SK-N-SH (cell line): ENCODE measurements around the gene GDPGP1. TPM values are rescaled to one million over a fixed set of nuclear protein-coding genes. Genes with fewer than 3 reads are reported as not detected.

ENCODE experiments used
- CTCF ChIA-PET: fragments of 300-600, 350-600 bp; formaldehyde crosslinking; extraction: SDS; loops from one replicate; lab custom pipeline; 2021; lab: Yijun Ruan, JAX
- POLR2A ChIA-PET: fragments of 350-600 bp; sonication (Branson Sonifier 250); formaldehyde crosslinking; extraction: SDS; loops from one replicate; lab custom pipeline; 2020; ENCODE audit warnings: antibody characterized with exemption, inconsistent platforms; lab: Yijun Ruan, JAX
- DNase-seq: peaks from one replicate; pipeline ENCODE4 v3.0.0; 2012
- H2AFZ ChIP-seq: fragments of 200-600 bp; sonication (generic); 2 replicates; pipeline ENCODE4 v1.8.1; 2016; ENCODE audit warnings: antibody characterized with exemption, mild to moderate bottlenecking, low read depth
- H3F3A ChIP-seq: fragments of 200-600 bp; sonication (generic); replicated peaks from 2 replicates; pipeline ENCODE3; 2016; ENCODE audit warnings: antibody characterized with exemption, mild to moderate bottlenecking; ENCODE audit not compliant: insufficient read depth
- H3K27ac ChIP-seq, 2 experiments: fragments of 200-500 bp in 1 of 2; fragments of 200-600 bp in 1 of 2; sonication (Bioruptor generic) in 1 of 2; sonication (generic), shearing (Covaris generic) in 1 of 2; 2 replicates each; pipeline versions ENCODE4 v1.5.1 to v1.6.1; 2014 to 2016; ENCODE audit warnings: low read depth in 2 of 2, inconsistent platforms in 1 of 2, low read length in 1 of 2, mild to moderate bottlenecking in 1 of 2, mixed read lengths in 1 of 2
- H3K27me3 ChIP-seq: fragments of 200-600 bp; sonication (generic), shearing (Covaris generic); 2 replicates; pipeline ENCODE4 v1.6.1; 2016; ENCODE audit warnings: mixed run types; ENCODE audit not compliant: insufficient read depth
- H3K36me3 ChIP-seq, 2 experiments: fragments of 200-500 bp in 1 of 2; fragments of 200-600 bp in 1 of 2; sonication (Bioruptor generic) in 1 of 2; sonication (generic) in 1 of 2; replicated peaks in 1 of 2; 2 replicates each; pipeline versions ENCODE3 to v1.5.1; 2014 to 2016; ENCODE audit warnings: low read length in 1 of 2, mild to moderate bottlenecking in 1 of 2; ENCODE audit not compliant: insufficient read depth in 2 of 2, control insufficient read depth in 1 of 2
- H3K4me1 ChIP-seq, 2 experiments: fragments of 200-500 bp in 1 of 2; fragments of 200-600 bp in 1 of 2; sonication (Bioruptor generic) in 1 of 2; sonication (generic), shearing (Covaris generic) in 1 of 2; 2 replicates each; pipeline versions ENCODE4 v1.5.1 to v1.6.1; 2014 to 2016; ENCODE audit warnings: low read depth in 1 of 2, low read length in 1 of 2, mixed run types in 1 of 2; ENCODE audit not compliant: insufficient read depth in 2 of 2, control insufficient read depth in 1 of 2
- H3K4me2 ChIP-seq: fragments of 200-600 bp; sonication (generic), shearing (Covaris generic); 2 replicates; pipeline ENCODE4 v1.6.1; 2017; ENCODE audit warnings: mixed run types
- H3K4me3 ChIP-seq, 2 experiments: fragments of 200-500 bp in 1 of 2; fragments of 200-600 bp in 1 of 2; sonication (Bioruptor generic) in 1 of 2; sonication (generic), shearing (Covaris generic) in 1 of 2; 2 replicates each; pipeline versions ENCODE4 v1.5.1 to v1.8.1; 2014 to 2016; ENCODE audit warnings: low read depth in 2 of 2, inconsistent platforms in 1 of 2, low read length in 1 of 2, mild to moderate bottlenecking in 1 of 2, mixed read lengths in 1 of 2, moderate library complexity in 1 of 2
- H3K79me2 ChIP-seq: fragments of 200-600 bp; sonication (generic); 2 replicates; pipeline ENCODE4 v1.8.1; 2017; ENCODE audit warnings: mild to moderate bottlenecking; ENCODE audit not compliant: insufficient read depth
- H3K9ac ChIP-seq: fragments of 200-600 bp; sonication (generic); 2 replicates; pipeline ENCODE4 v1.6.1; 2017; ENCODE audit warnings: mixed run types
- H3K9me2 ChIP-seq: fragments of 200-600 bp; sonication (generic); 2 replicates; pipeline ENCODE4 v1.6.1; 2017; ENCODE audit warnings: mixed run types
- H3K9me3 ChIP-seq: fragments of 200-600 bp; sonication (generic); 2 replicates; pipeline ENCODE4 v1.6.1; 2017; ENCODE audit warnings: mixed run types, mild to moderate bottlenecking, moderate library complexity
- H4K20me1 ChIP-seq: fragments of 200-600 bp; sonication (generic); 2 replicates; pipeline ENCODE4 v1.6.1; 2017; ENCODE audit warnings: mild to moderate bottlenecking, mixed run types; ENCODE audit not compliant: insufficient read depth
- ELF1 ChIP-seq: IDR thresholded peaks from 2 replicates; pipeline ENCODE4 v1.4.0; 2012
- EP300 ChIP-seq, 2 experiments: IDR thresholded peaks; 2 replicates each; pipeline versions ENCODE4 v1.4.0 to v1.6.1; 2012; ENCODE audit warnings: borderline replicate concordance in 1 of 2, low read depth in 1 of 2, low read length in 1 of 2
- EZH2phosphoT487 ChIP-seq: fragments of 200-600 bp; sonication (generic); IDR thresholded peaks from 2 replicates; pipeline ENCODE4 v1.6.1; 2017; ENCODE audit warnings: low read depth, mixed run types, mild to moderate bottlenecking, antibody characterized with exemption, moderate library complexity, borderline replicate concordance
- FOSL2 ChIP-seq: IDR thresholded peaks from 2 replicates; pipeline ENCODE4 v1.4.0; 2012; ENCODE audit warnings: low read depth, mild to moderate bottlenecking, moderate library complexity, borderline replicate concordance
- FOXJ3 ChIP-seq: sonication (generic); formaldehyde crosslinking; IDR thresholded peaks from 2 replicates; pipeline ENCODE4 v1.5.1; 2020; ENCODE audit warnings: mild to moderate bottlenecking, missing genetic modification reagents
- FOXM1 ChIP-seq: IDR thresholded peaks from 2 replicates; pipeline ENCODE4 v1.4.0; 2012; ENCODE audit warnings: low read depth, mild to moderate bottlenecking
- GABPA ChIP-seq: IDR thresholded peaks from 2 replicates; pipeline ENCODE4 v1.4.0; 2012; ENCODE audit warnings: low read depth, mild to moderate bottlenecking
- IRF3 ChIP-seq: fragments of 150-350 bp; IDR thresholded peaks from 2 replicates; pipeline ENCODE4 v1.6.1; 2016; ENCODE audit warnings: mild to moderate bottlenecking, low read depth, low read length
- MEF2A ChIP-seq: IDR thresholded peaks from 2 replicates; pipeline ENCODE4 v1.4.0; 2012; ENCODE audit warnings: low read depth, borderline replicate concordance
- MXI1 ChIP-seq: IDR thresholded peaks from 2 replicates; pipeline ENCODE4 v1.6.1; 2012; ENCODE audit warnings: mild to moderate bottlenecking, low read depth, low read length, improper control_type of control experiment
- PBX3 ChIP-seq: IDR thresholded peaks from 2 replicates; pipeline ENCODE4; 2012
- SMC3 ChIP-seq: IDR thresholded peaks from 2 replicates; pipeline ENCODE4 v1.6.1; 2012; ENCODE audit warnings: low read depth, low read length, improper control_type of control experiment
- TCF12 ChIP-seq: IDR thresholded peaks from 2 replicates; pipeline ENCODE4 v1.4.0; 2012
- TEAD4 ChIP-seq: IDR thresholded peaks from 2 replicates; pipeline ENCODE4 v1.4.0; 2012; ENCODE audit warnings: mild to moderate bottlenecking, borderline replicate concordance; ENCODE audit not compliant: insufficient read depth
- YY1 ChIP-seq: IDR thresholded peaks from 2 replicates; pipeline ENCODE4 v1.4.0; 2012; ENCODE audit warnings: low read depth, mild to moderate bottlenecking
- ZBTB33 ChIP-seq: IDR thresholded peaks from 2 replicates; pipeline ENCODE4 v1.4.0; 2012; ENCODE audit warnings: low read depth, borderline replicate concordance
- WGBS: methylation state at CpG from one replicate; pipeline ENCODE4 v1.1.6; 2017; ENCODE audit warnings: low lambda C conversion rate; 5-methylcytosine and 5-hydroxymethylcytosine counted together
- polyA plus RNA-seq, 3 experiments: library from polyadenylated mRNA; depleted of rRNA; stranded (reverse); fragments of >200 nt; gene quantifications; 2 replicates each; pipeline ENCODE4 v1.2.3, GENCODE V29; 2012
- TF ChIP-seq, protein P1 (sequence below): IDR thresholded peaks from 2 replicates; pipeline ENCODE4 v1.4.0; 2012; ENCODE audit warnings: low read depth
- TF ChIP-seq, protein P2 (sequence below): IDR thresholded peaks from 2 replicates; pipeline ENCODE4 v1.4.0; 2012; ENCODE audit warnings: low read depth, borderline replicate concordance

GDPGP1 gene
- polyA plus RNA-seq, 1 of the 3 experiments (the other 2 are of a cell fraction): 2.4 TPM

DNA sequence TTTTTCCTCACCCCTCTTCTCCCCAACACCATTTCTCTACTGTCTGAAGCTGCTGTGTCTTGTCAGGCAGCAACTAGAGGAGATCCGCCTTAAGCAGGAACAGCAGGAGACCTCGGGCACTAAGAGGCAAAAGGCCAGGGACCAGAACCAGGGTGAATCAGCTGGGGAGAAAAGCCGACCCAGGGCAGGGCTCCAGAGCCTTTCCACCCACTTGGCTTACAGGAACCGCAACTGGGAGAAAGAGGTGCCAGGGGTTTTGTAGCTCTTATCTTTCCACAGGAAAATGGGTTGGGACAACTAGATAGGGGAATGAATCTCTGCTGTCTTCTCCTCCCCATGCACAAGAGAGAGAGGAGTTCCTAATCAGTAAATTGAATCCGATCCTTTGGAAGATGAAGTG is 28.4 kb downstream of the GDPGP1 start:
- no peaks in the 10 kb centered on the region for H3K9me3 ChIP-seq
- TF ChIP-seq EZH2phosphoT487 (no peak), TEAD4 (no peak), TCF12 (no peak), FOXJ3 (CRISPR knock-in tag) (no peak), GABPA (no peak), EP300 (IDR thresholded peaks at IDR 0.05; ENCODE audit: borderline replicate concordance in 1 of 2, low read depth in 1 of 2, low read length in 1 of 2) (no peak), ZBTB33 (no peak), MXI1 (no peak), YY1 (no peak), SMC3 (no peak), FOSL2 (no peak), IRF3 (no peak), FOXM1 (no peak), ELF1 (no peak), PBX3 (no peak), MEF2A (no peak)
- TF ChIP-seq, protein P1, sequence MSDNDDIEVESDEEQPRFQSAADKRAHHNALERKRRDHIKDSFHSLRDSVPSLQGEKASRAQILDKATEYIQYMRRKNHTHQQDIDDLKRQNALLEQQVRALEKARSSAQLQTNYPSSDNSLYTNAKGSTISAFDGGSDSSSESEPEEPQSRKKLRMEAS: no peak
- TF ChIP-seq, protein P2, sequence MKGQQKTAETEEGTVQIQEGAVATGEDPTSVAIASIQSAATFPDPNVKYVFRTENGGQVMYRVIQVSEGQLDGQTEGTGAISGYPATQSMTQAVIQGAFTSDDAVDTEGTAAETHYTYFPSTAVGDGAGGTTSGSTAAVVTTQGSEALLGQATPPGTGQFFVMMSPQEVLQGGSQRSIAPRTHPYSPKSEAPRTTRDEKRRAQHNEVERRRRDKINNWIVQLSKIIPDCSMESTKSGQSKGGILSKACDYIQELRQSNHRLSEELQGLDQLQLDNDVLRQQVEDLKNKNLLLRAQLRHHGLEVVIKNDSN: no peak
- H3K9ac ChIP-seq: no peak overlapping the region
- WGBS: 83% methylated on average over 5 of the region's 5 CpGs
- H3K4me1 ChIP-seq: peaks cover 4 to 11% of the 10 kb centered on the region in 2 experiments; a peak in 1 of 4 replicates
- no peaks in the 10 kb centered on the region for H3K9me2 ChIP-seq
- POLR2A ChIA-PET: no interaction called here
- H3K27me3 ChIP-seq: no peaks in the 10 kb centered on the region
- H4K20me1 ChIP-seq: peaks cover 9% of the 10 kb centered on the region
- peaks cover 19% of the 10 kb centered on the region for H3K79me2 ChIP-seq
- CTCF ChIA-PET: interaction anchor here (0.9 to 2.7 kb wide), 3 partner anchors 12 to 107 kb away, joined by 3 to 9 read pairs (median 3); no protein-coding TSS in a partner anchor
- H2AFZ ChIP-seq: no peak overlapping the region
- H3F3A ChIP-seq: peaks cover 10% of the 10 kb centered on the region
- H3K27ac ChIP-seq: no peak overlapping the region
- H3K36me3 ChIP-seq: peaks cover 0 to 11% of the 10 kb centered on the region in 2 experiments
- DNase-seq: no peak
- no peak overlapping the region for H3K4me3 ChIP-seq
- no peak overlapping the region for H3K4me2 ChIP-seq
